DND-41 (cell line): ENCODE measurements around the gene VENTX.

Source experiments
- ATAC-seq: fragments of 200-7000 bp; cut with Tn5 transposase; 3 replicates; pipeline ENCODE4 v1.9.1; 2021; ENCODE audit warnings: low read depth; ENCODE audit not compliant: insufficient read depth
- DNase-seq: peaks from one replicate; pipeline ENCODE4 v3.0.0-alpha.2; 2020
- H2AFZ ChIP-seq: 2 replicates; pipeline ENCODE4 v1.6.0; 2012; ENCODE audit warnings: low read depth, low read length
- H3K27ac ChIP-seq: 2 replicates; pipeline ENCODE4 v1.5.1; 2012; ENCODE audit warnings: low read length, inconsistent platforms
- H3K27me3 ChIP-seq: fragments of 200-600 bp; sonication (generic); 2 replicates; pipeline ENCODE4 v1.6.0; 2012; ENCODE audit warnings: low read length, mild to moderate bottlenecking, inconsistent platforms; ENCODE audit not compliant: insufficient read depth, poor library complexity
- H3K36me3 ChIP-seq: 2 replicates; pipeline ENCODE4 v1.5.1; 2012; ENCODE audit warnings: low read length, inconsistent platforms; ENCODE audit not compliant: insufficient read depth
- H3K4me1 ChIP-seq: 2 replicates; pipeline ENCODE4 v1.5.1; 2012; ENCODE audit warnings: mild to moderate bottlenecking, low read length; ENCODE audit not compliant: insufficient read depth
- H3K4me2 ChIP-seq: 2 replicates; pipeline ENCODE4 v1.6.0; 2012; ENCODE audit warnings: mild to moderate bottlenecking, moderate library complexity, low read length, inconsistent platforms; ENCODE audit not compliant: insufficient read depth
- H3K4me3 ChIP-seq, 2 experiments: fragments of 200-600 bp in 1 of 2; shearing (Covaris generic) in 1 of 2; 2 replicates each; pipeline ENCODE4 v1.5.1; 2012 to 2016; ENCODE audit warnings: inconsistent platforms in 2 of 2, low read length in 2 of 2, mild to moderate bottlenecking in 2 of 2, low read depth in 1 of 2, moderate library complexity in 1 of 2
- H3K79me2 ChIP-seq: 2 replicates; pipeline ENCODE4 v1.6.0; 2012; ENCODE audit warnings: low read length, inconsistent platforms; ENCODE audit not compliant: insufficient read depth
- H3K9ac ChIP-seq: 2 replicates; pipeline ENCODE4 v1.6.0; 2012; ENCODE audit warnings: low read depth, mild to moderate bottlenecking, inconsistent platforms, low read length, moderate library complexity
- H3K9me3 ChIP-seq: 2 replicates; pipeline ENCODE4 v1.5.1; 2012; ENCODE audit warnings: low read length, moderate library complexity, mild to moderate bottlenecking, inconsistent platforms; ENCODE audit not compliant: insufficient read depth, severe bottlenecking
- H4K20me1 ChIP-seq: 2 replicates; pipeline ENCODE4 v1.6.0; 2012; ENCODE audit warnings: low read length; ENCODE audit not compliant: insufficient read depth
- CTCF ChIP-seq: IDR thresholded peaks from 2 replicates; pipeline ENCODE4 v1.5.1; 2012; ENCODE audit warnings: borderline replicate concordance, low read length, moderate library complexity, mild to moderate bottlenecking; ENCODE audit not compliant: poor library complexity, severe bottlenecking; ENCODE audit errors: extremely low read depth
- EZH2 ChIP-seq: IDR thresholded peaks from 3 replicates; pipeline ENCODE4 v1.6.1; 2012; ENCODE audit warnings: borderline replicate concordance, low read depth, mild to moderate bottlenecking, moderate library complexity, low read length, inconsistent platforms; ENCODE audit not compliant: severe bottlenecking

VENTX gene

GRCh38 chr10:133253361-133253955, 15.8 kb downstream of the VENTX start:
- Histone ChIP-seq H3K27ac (no peak overlapping the region), H3K9me3 (no peaks in the 10 kb centered on the region), H3K9ac (no peak overlapping the region), H3K36me3 (no peaks in the 10 kb centered on the region), H3K4me1 (peaks cover 10% of the 10 kb centered on the region), H3K27me3 (no peaks in the 10 kb centered on the region), H4K20me1 (peaks cover 9% of the 10 kb centered on the region), H3K4me3 (no peak overlapping the region), H3K4me2 (no peak overlapping the region), H2AFZ (no peak overlapping the region), H3K79me2 (no peaks in the 10 kb centered on the region)
- DNase-seq (no peak), ATAC-seq (no peak)
- no peak for TF ChIP-seq EZH2
- no peak for TF ChIP-seq CTCF

DNA sequence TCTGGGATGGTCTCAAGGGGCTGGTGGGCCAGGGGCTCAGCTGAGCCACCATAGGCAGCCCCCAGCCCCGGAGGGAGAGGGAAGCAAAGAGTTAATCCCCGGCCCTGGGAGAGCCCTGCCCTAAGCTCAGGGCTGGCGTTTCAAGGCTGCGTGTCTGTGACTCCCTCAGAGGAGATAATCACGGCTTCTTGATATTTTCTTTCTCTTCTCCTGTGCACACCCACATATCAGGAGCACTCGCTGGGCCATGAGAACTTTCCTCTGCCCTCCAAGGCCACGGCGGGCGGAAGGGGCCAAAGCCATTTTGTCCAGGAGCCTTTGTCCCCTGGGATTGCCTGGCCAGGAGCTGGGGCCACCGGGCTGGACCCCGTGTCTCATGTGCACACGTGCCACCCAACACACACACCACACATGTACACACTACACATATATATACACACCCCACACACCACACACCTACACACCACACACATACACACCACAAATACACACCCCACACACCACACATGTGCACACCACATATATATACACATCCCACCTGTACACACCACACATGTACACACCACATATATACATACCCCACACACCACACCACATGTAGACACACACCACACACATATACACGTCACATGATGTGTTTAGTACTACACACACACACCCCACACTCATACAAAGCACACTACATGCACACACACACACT, 16.9 kb downstream of the VENTX start:
- Histone ChIP-seq H4K20me1 (peaks cover 17% of the 10 kb centered on the region), H3K4me2 (no peak overlapping the region), H3K27ac (no peak overlapping the region), H3K9me3 (no peaks in the 10 kb centered on the region), H3K4me1 (peaks cover 22% of the 10 kb centered on the region), H3K36me3 (no peaks in the 10 kb centered on the region), H3K9ac (no peak overlapping the region), H3K27me3 (no peaks in the 10 kb centered on the region), H2AFZ (no peak overlapping the region), H3K79me2 (no peaks in the 10 kb centered on the region), H3K4me3 (no peak overlapping the region)
- TF ChIP-seq EZH2 (no peak), CTCF (no peak)
- ATAC-seq = no peak
- DNase-seq = no peak

DNA sequence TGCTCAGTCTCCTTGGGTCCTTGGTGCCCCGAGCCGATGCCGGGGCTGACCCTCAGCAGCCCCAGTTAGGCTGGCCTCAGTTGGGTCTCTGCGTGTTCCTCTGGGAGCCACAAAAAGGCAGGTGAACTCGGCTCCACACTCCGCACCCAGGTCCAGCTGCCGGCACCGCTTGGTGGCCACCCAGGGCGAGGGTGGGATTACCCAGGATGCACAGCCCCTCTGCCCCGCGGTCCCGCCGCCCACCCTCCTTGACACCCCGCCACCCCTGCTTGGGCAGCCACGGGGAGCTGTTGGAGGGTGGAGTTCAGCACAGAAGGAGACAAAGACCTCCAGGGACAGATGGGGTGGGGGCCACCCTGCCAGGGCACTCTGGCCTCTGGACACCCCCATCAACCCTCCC, 17.7 kb downstream of the VENTX start:
- Histone ChIP-seq H3K27ac (no peak overlapping the region), H3K79me2 (no peaks in the 10 kb centered on the region), H3K27me3 (no peaks in the 10 kb centered on the region), H2AFZ (no peak overlapping the region), H3K4me2 (no peak overlapping the region), H3K4me1 (peaks cover 29% of the 10 kb centered on the region), H3K9ac (no peak overlapping the region), H3K4me3 (no peak overlapping the region), H3K9me3 (no peaks in the 10 kb centered on the region), H3K36me3 (no peaks in the 10 kb centered on the region), H4K20me1 (peaks cover 24% of the 10 kb centered on the region)
- ATAC-seq = no peak
- no peak for DNase-seq
- no peak for TF ChIP-seq EZH2
- no peak for TF ChIP-seq CTCF
